K562 (cell line): ENCODE results near the gene M6PR.

Source experiments
- HMG20B ChIP-seq: fragments of 250-450 bp; sonication (Bioruptor Pico); IDR thresholded peaks from 2 replicates; pipeline ENCODE4 v1.5.0; 2021; ENCODE audit warnings: mild to moderate bottlenecking
- PHF8 ChIP-seq: fragments of 200-600 bp; sonication (generic); IDR thresholded peaks from 2 replicates; pipeline ENCODE4 v1.6.1; 2012; ENCODE audit warnings: mixed run types, mild to moderate bottlenecking, inconsistent platforms, low read length, moderate library complexity, borderline replicate concordance

GRCh38 chr12:8947737-8948136 is 1.7 kb downstream of the M6PR start:
- TF ChIP-seq HMG20B (CRISPR knock-in tag) (no peak), PHF8 (no peak)
